NT2/D1 (cell line): ENCODE data around the gene ZNF692.

ENCODE experiments used
- YY1 ChIP-seq: IDR thresholded peaks from 2 replicates; pipeline ENCODE4 v1.6.1; 2011; ENCODE audit not compliant: insufficient read length, insufficient read depth
- ZNF274 ChIP-seq: IDR thresholded peaks from 2 replicates; pipeline ENCODE4 v1.6.1; 2011; ENCODE audit warnings: mild to moderate bottlenecking, low read depth, low read length

DNA sequence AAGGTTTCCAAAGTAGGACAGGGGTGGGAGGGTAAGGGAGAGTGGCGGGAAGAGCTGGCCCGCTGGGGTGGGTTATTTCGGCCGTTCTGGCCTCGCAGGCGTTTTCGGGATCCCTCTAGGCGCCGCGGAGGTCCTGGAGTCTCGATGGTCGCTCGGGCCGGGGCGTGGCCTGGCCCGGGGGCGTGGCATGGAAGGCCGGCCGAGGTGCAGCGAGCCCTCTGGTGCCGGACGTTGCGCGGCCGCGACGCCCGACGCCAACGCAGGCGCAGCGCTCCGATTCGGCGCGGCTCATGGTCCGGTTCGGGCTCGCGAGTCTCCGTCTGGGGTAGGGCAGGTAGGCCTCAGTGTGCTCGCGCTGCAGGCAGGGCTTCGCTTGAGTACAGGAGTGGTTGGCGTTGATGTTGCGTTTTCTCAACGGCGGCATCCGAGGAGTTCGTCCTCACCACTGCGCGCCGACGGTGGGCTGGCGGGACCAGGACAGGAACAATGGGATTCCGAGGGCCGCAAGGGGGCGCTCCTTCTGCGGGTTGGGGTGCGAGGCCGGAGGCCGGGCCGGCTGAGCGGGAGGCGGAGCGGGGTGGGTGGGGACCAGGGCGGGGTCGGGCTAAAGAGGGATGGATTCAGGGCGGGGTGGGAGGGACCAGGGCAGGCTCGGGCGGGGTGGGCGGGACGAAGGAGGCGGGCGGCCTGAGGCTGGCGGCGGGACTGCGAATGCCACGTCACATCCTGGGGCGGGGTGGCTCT, 47.3 kb upstream of the ZNF692 start, which contains the start of gene PGBD2:
- TF ChIP-seq ZNF274 (no peak), YY1 (no peak)
